Measurements from ENCODE around the gene XRN1. TPM values are rescaled to one million over a fixed set of nuclear protein-coding genes. Genes with fewer than 3 reads are reported as not detected.

XRN1 gene
- total RNA-seq, 3 donors from 2014 or later = 25.8 to 33.2 (median 26.8) TPM

DNA sequence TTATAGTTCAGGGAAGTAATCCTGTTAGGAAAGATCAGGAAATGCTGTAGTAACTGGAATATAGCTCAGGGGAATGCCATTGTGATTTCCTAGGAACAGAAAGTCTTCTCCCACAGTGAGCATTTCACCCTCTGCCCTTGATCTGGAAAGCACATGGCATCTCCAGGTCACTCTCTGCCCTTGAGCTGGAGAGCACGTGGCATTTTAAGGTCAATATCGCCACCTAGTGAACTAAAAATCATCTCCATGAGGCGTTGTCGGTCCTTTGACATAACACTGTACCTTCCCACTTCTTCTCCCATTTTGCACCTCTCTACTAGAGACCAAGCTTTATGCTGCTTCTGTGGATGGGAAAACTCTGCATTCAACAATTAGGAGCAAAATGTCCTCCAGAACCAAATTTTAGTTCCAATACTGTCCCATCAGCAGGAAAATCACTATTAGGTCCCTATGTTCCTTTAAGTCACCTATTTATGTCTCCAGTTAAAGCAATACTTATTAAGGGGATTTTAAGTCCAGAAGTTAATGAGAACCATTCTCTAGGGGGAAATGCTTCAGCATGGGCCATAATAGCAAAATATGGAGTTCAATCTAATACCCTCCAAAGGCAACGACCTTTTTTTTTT is 167.8 kb downstream of the XRN1 start:
- Mint-ChIP-seq H3K4me1 (ENCODE audit: low read depth) (peaks cover 14% of the 10 kb centered on the region), H3K27me3 (ENCODE audit: low read depth) (no peaks in the 10 kb centered on the region), H3K4me3 (no peak overlapping the region), H3K36me3 (ENCODE audit: insufficient read depth) (no peaks in the 10 kb centered on the region), H3K9me3 (no peaks in the 10 kb centered on the region)
- peak; percentile 15 for DNase-seq
- peak; percentile 94 to 95 for ATAC-seq

DNA sequence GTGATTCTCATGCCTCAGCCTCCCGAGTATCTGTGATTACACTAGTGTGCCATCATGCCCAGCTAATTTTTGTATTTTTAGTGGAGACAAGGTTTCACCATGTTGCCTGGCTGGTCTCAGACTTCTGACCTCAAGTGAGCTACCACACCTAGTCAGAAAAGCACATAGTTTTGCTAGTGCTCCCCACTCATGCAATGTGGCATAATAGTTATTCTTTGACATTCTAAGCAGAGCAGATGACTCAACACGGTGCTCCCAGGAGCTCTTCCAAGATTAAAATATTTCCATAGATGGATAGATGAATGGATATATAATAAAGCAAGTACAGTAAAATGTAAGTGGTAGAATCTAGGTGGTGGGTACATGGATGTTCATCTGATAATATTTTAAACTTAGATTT is 169.4 kb downstream of the XRN1 start:
- Mint-ChIP-seq H3K4me3 (no peak overlapping the region), H3K4me1 (ENCODE audit: low read depth) (peaks cover 14% of the 10 kb centered on the region), H3K27me3 (ENCODE audit: low read depth) (no peaks in the 10 kb centered on the region), H3K9me3 (no peaks in the 10 kb centered on the region), H3K36me3 (ENCODE audit: insufficient read depth) (no peaks in the 10 kb centered on the region)
- no peak for DNase-seq
- ATAC-seq = no peak

- Mint-ChIP-seq H3K36me3 (ENCODE audit: insufficient read depth) (no peaks in the 10 kb centered on the region), H3K9me3 (no peaks in the 10 kb centered on the region), H3K4me1 (ENCODE audit: low read depth) (peaks cover 14% of the 10 kb centered on the region), H3K27me3 (ENCODE audit: low read depth) (no peaks in the 10 kb centered on the region), H3K4me3 (no peak overlapping the region)
- DNase-seq (no peak), ATAC-seq (no peak)
These were observed 171.1 kb downstream of the XRN1 start for GRCh38 chr3:142276781-142277180.

- ATAC-seq (no peak), DNase-seq (no peak)
- Mint-ChIP-seq H3K36me3 (ENCODE audit: insufficient read depth) (no peaks in the 10 kb centered on the region), H3K27me3 (ENCODE audit: low read depth) (no peaks in the 10 kb centered on the region), H3K9me3 (no peaks in the 10 kb centered on the region), H3K4me1 (ENCODE audit: low read depth) (peaks cover 15% of the 10 kb centered on the region), H3K4me3 (no peak overlapping the region)
These were observed 172.0 kb downstream of the XRN1 start for GRCh38 chr3:142275856-142276255.

DNA sequence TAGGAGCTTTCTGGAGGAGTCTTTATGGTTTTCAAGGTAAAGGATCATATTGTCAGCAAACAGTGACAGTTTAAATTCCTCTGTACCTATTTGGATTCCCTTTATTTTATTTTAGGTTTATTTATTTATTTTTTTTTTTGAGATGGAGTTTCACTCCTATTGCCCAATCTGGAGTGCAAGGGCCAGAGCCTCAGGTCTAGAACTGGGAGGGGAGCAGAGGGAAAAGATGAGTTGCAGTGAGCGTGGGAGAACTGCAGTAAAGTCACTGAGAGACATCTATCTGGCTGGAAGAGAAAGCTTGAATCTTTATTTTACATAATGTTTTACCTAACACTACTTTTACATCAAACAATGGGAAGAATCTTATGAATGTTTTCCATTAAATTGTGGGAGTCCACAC is 172.9 kb downstream of the XRN1 start:
- no peaks in the 10 kb centered on the region for H3K9me3 Mint-ChIP-seq
- no peaks in the 10 kb centered on the region for H3K36me3 Mint-ChIP-seq (ENCODE audit: insufficient read depth)
- H3K4me1 Mint-ChIP-seq (ENCODE audit: low read depth) = peaks cover 22% of the 10 kb centered on the region
- no peaks in the 10 kb centered on the region for H3K27me3 Mint-ChIP-seq (ENCODE audit: low read depth)
- H3K4me3 Mint-ChIP-seq = no peak overlapping the region
- ATAC-seq (no peak), DNase-seq (no peak)

GRCh38 chr3:142273501-142273900 is 174.3 kb downstream of the XRN1 start:
- no peaks in the 10 kb centered on the region for H3K9me3 Mint-ChIP-seq
- peaks cover 24% of the 10 kb centered on the region for H3K4me1 Mint-ChIP-seq (ENCODE audit: low read depth)
- ATAC-seq (no peak), DNase-seq (no peak)
- H3K36me3 Mint-ChIP-seq (ENCODE audit: insufficient read depth) = no peaks in the 10 kb centered on the region
- H3K4me3 Mint-ChIP-seq = no peak overlapping the region
- no peaks in the 10 kb centered on the region for H3K27me3 Mint-ChIP-seq (ENCODE audit: low read depth)

DNA sequence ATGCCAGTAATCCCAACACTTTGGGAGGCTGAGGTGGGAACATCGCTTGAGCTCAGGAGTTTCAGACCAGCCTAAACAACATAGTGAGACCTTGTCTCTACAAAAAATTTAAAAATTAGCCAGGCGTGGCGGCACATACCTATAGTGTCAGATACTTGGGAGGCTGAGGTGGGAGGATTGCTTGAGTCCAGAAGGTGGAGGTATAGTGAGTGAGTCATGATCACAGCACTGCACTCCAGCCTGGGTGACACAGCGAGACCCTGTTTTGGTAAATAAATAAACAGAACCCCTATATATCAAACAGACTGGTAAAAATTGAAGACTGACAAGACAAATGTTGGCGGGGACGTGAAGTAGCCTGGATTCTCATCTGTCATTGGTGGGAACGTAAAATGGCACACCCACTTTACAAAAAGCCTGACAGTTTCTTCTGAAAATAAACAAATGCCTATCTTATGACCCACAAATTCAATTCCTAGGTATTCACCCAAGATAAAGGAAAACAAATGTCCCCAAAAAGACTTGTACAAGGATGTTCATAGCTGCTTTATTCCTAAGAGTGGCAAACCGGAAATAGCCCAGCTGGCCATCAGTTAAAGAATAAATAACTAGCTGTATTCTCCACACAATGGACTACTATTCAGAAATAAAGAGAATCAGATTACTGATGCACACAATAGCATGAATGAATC is 175.5 kb downstream of the XRN1 start:
- no peak for DNase-seq
- Mint-ChIP-seq H3K27me3 (ENCODE audit: low read depth) (no peaks in the 10 kb centered on the region), H3K4me1 (ENCODE audit: low read depth) (peaks cover 24% of the 10 kb centered on the region), H3K36me3 (ENCODE audit: insufficient read depth) (no peaks in the 10 kb centered on the region), H3K9me3 (no peaks in the 10 kb centered on the region), H3K4me3 (no peak overlapping the region)
- no peak for ATAC-seq

DNA sequence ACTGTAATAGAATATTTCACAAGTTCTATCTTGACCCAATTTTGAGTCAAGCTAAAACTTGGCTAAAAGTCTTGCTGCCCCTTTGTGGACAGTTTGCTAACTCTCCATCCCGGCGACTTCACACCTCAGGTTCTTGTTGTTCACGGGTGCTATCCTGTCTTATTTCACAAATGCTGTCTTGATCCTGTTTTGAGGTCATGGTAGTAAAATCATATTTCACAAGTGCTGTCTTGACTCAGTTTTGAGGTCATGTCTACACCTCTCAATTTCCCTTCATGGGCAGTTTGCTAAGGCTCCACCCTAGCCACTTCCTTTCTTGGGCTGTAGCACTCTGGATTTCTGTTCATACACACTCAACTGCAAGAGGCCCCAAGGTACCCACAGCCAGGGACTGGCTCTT is 177.4 kb downstream of the XRN1 start:
- Mint-ChIP-seq H3K4me3 (no peak overlapping the region), H3K4me1 (ENCODE audit: low read depth) (peaks cover 16% of the 10 kb centered on the region), H3K36me3 (ENCODE audit: insufficient read depth) (no peaks in the 10 kb centered on the region), H3K9me3 (no peaks in the 10 kb centered on the region), H3K27me3 (ENCODE audit: low read depth) (no peaks in the 10 kb centered on the region)
- DNase-seq (no peak), ATAC-seq (peak; percentile 43 to 84)

DNA sequence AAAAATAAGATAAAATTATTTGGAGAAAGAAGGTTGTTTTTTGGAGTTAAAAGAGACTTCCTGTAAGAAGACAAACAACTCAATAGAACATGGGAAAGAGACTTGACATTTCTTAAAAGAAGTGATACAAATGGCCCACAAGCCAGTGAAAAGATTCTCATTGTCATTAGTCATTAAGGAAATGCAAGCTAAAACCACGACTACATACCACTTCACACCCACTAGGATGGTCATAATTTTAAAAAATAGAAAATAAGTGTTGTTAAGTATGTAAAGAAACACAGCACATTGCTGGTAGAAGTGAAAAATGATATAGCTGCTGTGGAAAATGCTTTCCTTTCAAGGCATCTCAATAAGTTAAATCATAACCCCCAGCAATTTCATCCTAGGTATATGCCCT is 178.1 kb downstream of the XRN1 start:
- Mint-ChIP-seq H3K4me1 (ENCODE audit: low read depth) (peaks cover 15% of the 10 kb centered on the region), H3K9me3 (no peaks in the 10 kb centered on the region), H3K36me3 (ENCODE audit: insufficient read depth) (no peaks in the 10 kb centered on the region), H3K27me3 (ENCODE audit: low read depth) (no peaks in the 10 kb centered on the region), H3K4me3 (no peak overlapping the region)
- ATAC-seq (peak in 1 of 2 donors; percentile 49), DNase-seq (no peak)

GRCh38 chr3:142268426-142268825 is 179.4 kb downstream of the XRN1 start:
- Mint-ChIP-seq H3K36me3 (ENCODE audit: insufficient read depth) (no peaks in the 10 kb centered on the region), H3K9me3 (no peaks in the 10 kb centered on the region), H3K27me3 (ENCODE audit: low read depth) (no peaks in the 10 kb centered on the region), H3K4me1 (ENCODE audit: low read depth) (peaks cover 15% of the 10 kb centered on the region), H3K4me3 (no peak overlapping the region)
- DNase-seq (no peak), ATAC-seq (no peak)

DNA sequence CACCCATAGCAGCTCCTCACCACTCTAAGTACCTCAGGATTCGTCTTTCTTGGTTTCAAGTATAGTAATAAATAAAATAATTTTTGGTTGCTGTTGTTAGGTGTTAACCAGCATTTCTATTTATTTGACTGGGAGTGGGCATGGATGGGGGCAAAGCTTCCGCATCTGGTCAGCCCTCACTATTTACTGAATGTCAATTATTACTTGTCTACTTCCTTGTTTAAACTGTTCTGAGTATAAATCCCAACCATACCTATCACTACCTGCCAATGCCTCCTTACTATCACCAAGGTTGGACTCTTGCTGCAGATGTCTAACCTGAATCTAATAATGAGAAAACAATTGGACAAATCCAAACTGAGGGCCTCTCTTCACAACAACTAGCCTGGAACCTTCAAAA is 180.6 kb downstream of the XRN1 start:
- Mint-ChIP-seq H3K9me3 (no peaks in the 10 kb centered on the region), H3K4me3 (no peak overlapping the region), H3K4me1 (ENCODE audit: low read depth) (peaks cover 17% of the 10 kb centered on the region), H3K27me3 (ENCODE audit: low read depth) (no peaks in the 10 kb centered on the region), H3K36me3 (ENCODE audit: insufficient read depth) (no peaks in the 10 kb centered on the region)
- DNase-seq (no peak), ATAC-seq (no peak)

GRCh38 chr3:142263112-142263511 is 184.7 kb downstream of the XRN1 start:
- no peak for ATAC-seq
- no peaks in the 10 kb centered on the region for H3K36me3 Mint-ChIP-seq (ENCODE audit: insufficient read depth)
- no peaks in the 10 kb centered on the region for H3K9me3 Mint-ChIP-seq
- H3K27me3 Mint-ChIP-seq (ENCODE audit: low read depth) = no peaks in the 10 kb centered on the region
- peaks cover 2% of the 10 kb centered on the region for H3K4me1 Mint-ChIP-seq (ENCODE audit: low read depth)
- DNase-seq = no peak
- H3K4me3 Mint-ChIP-seq = no peak overlapping the region

DNA sequence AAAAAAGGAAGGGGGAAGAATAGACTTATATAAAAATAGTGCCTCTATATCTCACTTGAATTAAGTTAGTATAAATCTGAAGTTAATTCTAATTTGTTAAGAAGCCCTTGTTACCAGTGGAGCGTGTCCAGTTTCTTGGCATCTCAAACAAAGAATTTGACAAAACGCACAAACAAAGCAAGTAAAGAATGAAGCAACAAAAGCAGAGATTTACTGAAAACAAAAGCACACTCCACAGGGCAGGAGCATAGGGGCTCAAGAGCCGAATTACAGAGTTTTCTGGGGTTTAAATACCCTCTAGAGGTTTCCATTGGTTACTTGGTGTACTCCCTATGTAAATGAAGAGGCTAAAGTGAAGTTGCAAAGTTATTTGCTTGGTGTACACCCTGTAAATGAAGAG is 188.5 kb downstream of the XRN1 start:
- ATAC-seq (no peak), DNase-seq (no peak)
- peaks cover 2% of the 10 kb centered on the region for H3K4me1 Mint-ChIP-seq (ENCODE audit: low read depth)
- no peaks in the 10 kb centered on the region for H3K36me3 Mint-ChIP-seq (ENCODE audit: insufficient read depth)
- no peak overlapping the region for H3K4me3 Mint-ChIP-seq
- peaks cover 6% of the 10 kb centered on the region for H3K9me3 Mint-ChIP-seq
- H3K27me3 Mint-ChIP-seq (ENCODE audit: low read depth) = no peaks in the 10 kb centered on the region

DNA sequence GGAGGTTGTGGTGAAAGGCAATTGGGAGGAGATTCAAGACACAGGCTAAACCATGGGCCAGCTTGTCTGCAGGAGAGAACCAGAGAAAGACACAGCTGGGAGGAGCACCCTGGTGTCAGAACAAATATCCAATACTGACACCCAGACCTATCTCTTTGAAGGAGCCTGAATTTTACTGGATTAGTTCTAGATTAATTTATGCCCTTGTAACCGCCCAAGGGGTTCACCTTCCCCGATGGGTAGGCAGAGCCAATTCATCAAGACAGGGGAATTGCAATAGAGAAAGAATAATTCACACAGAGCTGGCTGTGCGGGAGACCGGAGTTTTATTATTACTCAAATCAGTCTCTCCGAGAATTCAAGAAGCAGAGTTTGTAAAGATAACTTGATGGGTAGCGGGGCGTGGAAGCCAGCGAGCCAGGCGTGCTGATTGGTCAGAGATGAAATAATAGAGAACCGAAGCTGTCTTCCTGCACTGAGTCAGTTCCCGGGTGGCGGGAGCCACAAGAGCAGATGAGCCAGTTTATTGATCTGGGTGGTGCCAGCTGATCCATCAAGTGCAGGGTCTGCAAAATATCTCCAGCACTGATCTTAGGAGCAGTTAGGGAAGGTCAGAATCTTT is 191.0 kb downstream of the XRN1 start:
- Mint-ChIP-seq H3K27me3 (ENCODE audit: low read depth) (no peaks in the 10 kb centered on the region), H3K9me3 (peaks cover 26% of the 10 kb centered on the region), H3K4me3 (no peak overlapping the region), H3K36me3 (ENCODE audit: insufficient read depth) (peaks cover 2% of the 10 kb centered on the region), H3K4me1 (ENCODE audit: low read depth) (no peaks in the 10 kb centered on the region)
- ATAC-seq = no peak
- no peak for DNase-seq

Data from activated T-cell treated with anti-CD3 and anti-CD28 coated beads, Interleukin-2, amount 50 U/mL, for 4 hours (primary cell).